Activated naive CD4-positive, alpha-beta T cell treated with anti-CD3 and anti-CD28 coated beads for 36 hours (primary cell): ENCODE data around the gene GRID1. TPM values are rescaled to one million over a fixed set of nuclear protein-coding genes. Genes with fewer than 3 reads are reported as not detected.
"Not testable (repeated sequence)": the region's sequence is repeated elsewhere in the genome, so short reads cannot be mapped to it uniquely, and the experiment has no call there.

Experiments used
- CTCF ChIA-PET: fragments of 350-600 bp; sonication (Branson Sonifier 250); formaldehyde crosslinking; loops from one replicate; lab custom pipeline; 2021; ENCODE audit warnings: antibody characterized with exemption; lab: Charles Lee
- DNase-seq: peaks from one replicate; pipeline ENCODE4 v3.0.0-alpha.2; 2020
- H3K27ac Mint-ChIP-seq: one replicate; pipeline ENCODE4 v1.8.0; 2021; ENCODE audit warnings: mild to moderate bottlenecking, mixed read lengths
- H3K27me3 Mint-ChIP-seq: one replicate; pipeline ENCODE4 v1.8.0; 2021; ENCODE audit warnings: low read depth, mixed read lengths
- H3K36me3 Mint-ChIP-seq: one replicate; pipeline ENCODE4 v1.8.0; 2021; ENCODE audit warnings: low read depth, mixed read lengths
- H3K4me1 Mint-ChIP-seq: one replicate; pipeline ENCODE4 v1.8.0; 2021; ENCODE audit warnings: low read depth, mixed read lengths
- H3K4me3 Mint-ChIP-seq: one replicate; pipeline ENCODE4 v1.8.0; 2021; ENCODE audit warnings: mild to moderate bottlenecking, moderate library complexity, mixed read lengths
- H3K9me3 Mint-ChIP-seq: one replicate; pipeline ENCODE4 v1.8.0; 2021; ENCODE audit warnings: mixed read lengths
- intact Hi-C: fragments of 100-400 bp; cut with micrococcal nuclease; formaldehyde crosslinking; loops from one replicate; pipeline ENCODE4 v1.15.1; 2023
- total RNA-seq, 2 experiments: library from RNA; stranded (reverse); gene quantifications; one replicate each; pipeline ENCODE4 v1.2.3, GENCODE V29; 2021

GRID1 gene
- total RNA-seq, 2 experiments from 2014 or later = not detected

GRCh38 chr10:86390337-86391120 is 23.9 kb upstream of the GRID1 start:
- intact Hi-C loops = no loop called here

GRCh38 chr10:86389441-86390193 is 23.0 kb upstream of the GRID1 start:
- no peak for DNase-seq
- CTCF ChIA-PET = interaction anchor here (0.6 to 1.1 kb wide), 2 partner anchors 11 to 289 kb away, joined by 3 read pairs; no protein-coding TSS in a partner anchor
- H3K27me3 Mint-ChIP-seq = peaks cover 25% of the 10 kb centered on the region
- H3K4me3 Mint-ChIP-seq = peak overlapping the region; percentile 72
- no peak overlapping the region for H3K27ac Mint-ChIP-seq
- intact Hi-C loops = loop anchor here (1.0 kb wide), 1 partner anchor 11 kb away; no protein-coding TSS in a partner anchor
- no peaks in the 10 kb centered on the region for H3K9me3 Mint-ChIP-seq
- H3K36me3 Mint-ChIP-seq = no peaks in the 10 kb centered on the region
- H3K4me1 Mint-ChIP-seq = peaks cover 7% of the 10 kb centered on the region

More at GRCh38 chr10:86390337-86391120, 23.9 kb upstream of the GRID1 start:
- no peak overlapping the region for H3K27ac Mint-ChIP-seq
- DNase-seq = no peak
- H3K27me3 Mint-ChIP-seq = peaks cover 25% of the 10 kb centered on the region
- H3K36me3 Mint-ChIP-seq = no peaks in the 10 kb centered on the region
- H3K4me3 Mint-ChIP-seq = no peak overlapping the region
- H3K4me1 Mint-ChIP-seq = peaks cover 7% of the 10 kb centered on the region
- no peaks in the 10 kb centered on the region for H3K9me3 Mint-ChIP-seq
- CTCF ChIA-PET = interaction anchor here (0.6 to 1.1 kb wide), 4 partner anchors 9 to 290 kb away, joined by 3 to 4 read pairs (median 3); no protein-coding TSS in a partner anchor

DNA sequence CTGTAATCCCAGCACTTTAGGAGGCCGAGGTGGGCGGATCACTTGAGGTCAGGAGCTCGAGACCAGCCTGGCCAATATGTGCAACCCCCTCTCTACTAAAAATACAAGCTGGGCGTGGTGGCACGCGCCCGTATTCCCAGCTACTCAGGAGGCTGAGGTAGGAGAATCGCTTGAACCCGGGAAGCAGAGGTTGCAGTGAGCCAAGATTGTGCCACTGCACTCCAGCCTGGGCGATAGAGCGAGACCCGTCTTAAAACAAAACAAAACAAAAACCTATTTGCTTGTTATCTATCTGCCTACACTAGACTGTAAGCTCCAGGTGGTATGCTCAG is 22.5 kb upstream of the GRID1 start:
- H3K27me3 Mint-ChIP-seq = peaks cover 25% of the 10 kb centered on the region
- not testable (repeated sequence) for H3K4me1 Mint-ChIP-seq, H3K9me3 Mint-ChIP-seq, H3K36me3 Mint-ChIP-seq, H3K27ac Mint-ChIP-seq, DNase-seq
- peak overlapping the region; percentile 72 for H3K4me3 Mint-ChIP-seq
- intact Hi-C loops = loop anchor here (1.0 kb wide), 1 partner anchor 11 kb away; no protein-coding TSS in a partner anchor
- CTCF ChIA-PET = interaction anchor here (1.1 kb wide), 1 partner anchor 10 kb away, joined by 3 read pairs; no protein-coding TSS in a partner anchor

GRCh38 chr10:86388119-86388704 is 21.6 kb upstream of the GRID1 start:
- no peak for DNase-seq
- CTCF ChIA-PET = interaction anchor here (1.1 to 1.5 kb wide), 2 partner anchors 10 to 12 kb away, joined by 3 to 5 read pairs; no protein-coding TSS in a partner anchor
- peaks cover 25% of the 10 kb centered on the region for H3K27me3 Mint-ChIP-seq
- peaks cover 3% of the 10 kb centered on the region for H3K4me1 Mint-ChIP-seq
- H3K36me3 Mint-ChIP-seq = no peaks in the 10 kb centered on the region
- intact Hi-C loops = no loop called here
- H3K4me3 Mint-ChIP-seq = no peak overlapping the region
- H3K9me3 Mint-ChIP-seq = no peaks in the 10 kb centered on the region
- H3K27ac Mint-ChIP-seq = no peak overlapping the region

GRCh38 chr10:86387178-86387794 is 20.7 kb upstream of the GRID1 start:
- intact Hi-C loops = no loop called here
- H3K4me1 Mint-ChIP-seq = peaks cover 3% of the 10 kb centered on the region
- peaks cover 25% of the 10 kb centered on the region for H3K27me3 Mint-ChIP-seq
- no peak for DNase-seq
- H3K9me3 Mint-ChIP-seq = no peaks in the 10 kb centered on the region
- H3K36me3 Mint-ChIP-seq = no peaks in the 10 kb centered on the region
- no peak overlapping the region for H3K4me3 Mint-ChIP-seq
- CTCF ChIA-PET = interaction anchor here (1.1 to 1.5 kb wide), 2 partner anchors 9 to 13 kb away, joined by 3 to 5 read pairs; no protein-coding TSS in a partner anchor
- no peak overlapping the region for H3K27ac Mint-ChIP-seq

DNA sequence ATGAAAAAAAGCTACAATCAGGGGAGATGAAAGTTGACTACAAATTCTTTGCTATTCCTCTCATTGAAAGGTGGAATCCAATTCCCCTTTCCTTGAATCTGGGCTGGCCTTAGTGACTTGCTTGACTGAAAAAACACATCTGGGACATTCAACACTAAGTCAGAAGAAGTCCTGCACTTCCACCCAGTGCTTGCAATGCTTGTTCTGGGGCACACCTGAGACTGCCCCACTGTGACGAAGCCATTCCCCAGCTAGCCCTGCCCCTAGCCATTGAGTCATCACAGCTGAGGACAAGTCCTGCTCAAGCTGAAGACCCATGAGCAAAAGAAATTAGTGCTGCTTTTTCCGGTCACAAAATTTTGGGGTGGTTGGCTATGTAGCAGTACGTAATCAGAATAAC is 19.2 kb upstream of the GRID1 start:
- CTCF ChIA-PET = interaction anchor here (0.6 to 1.4 kb wide), 4 partner anchors 8 to 104 kb away, joined by 3 to 5 read pairs (median 3); no protein-coding TSS in a partner anchor
- H3K27ac Mint-ChIP-seq = no peak overlapping the region

GRCh38 chr10:86377797-86378146 is 11.2 kb upstream of the GRID1 start:
- Mint-ChIP-seq H3K4me1 (peaks cover 2% of the 10 kb centered on the region), H3K27me3 (peaks cover 23% of the 10 kb centered on the region), H3K36me3 (no peaks in the 10 kb centered on the region), H3K27ac (no peak overlapping the region), H3K9me3 (no peaks in the 10 kb centered on the region), H3K4me3 (no peak overlapping the region)
- intact Hi-C loops = loop anchor here (1.0 to 5.0 kb wide), 8 partner anchors 115 to 1837 kb away; no protein-coding TSS in a partner anchor
- CTCF ChIA-PET = interaction anchor here (0.8 to 1.2 kb wide), 3 partner anchors 8 to 36 kb away, joined by 3 read pairs; no protein-coding TSS in a partner anchor
- DNase-seq = no peak

More for the DNA sequence above, 19.2 kb upstream of the GRID1 start:
- H3K4me1 Mint-ChIP-seq = peaks cover 3% of the 10 kb centered on the region
- peaks cover 30% of the 10 kb centered on the region for H3K27me3 Mint-ChIP-seq
- no peaks in the 10 kb centered on the region for H3K9me3 Mint-ChIP-seq
- H3K36me3 Mint-ChIP-seq = no peaks in the 10 kb centered on the region
- H3K4me3 Mint-ChIP-seq = no peak overlapping the region
- intact Hi-C loops = no loop called here
- DNase-seq = no peak

DNA sequence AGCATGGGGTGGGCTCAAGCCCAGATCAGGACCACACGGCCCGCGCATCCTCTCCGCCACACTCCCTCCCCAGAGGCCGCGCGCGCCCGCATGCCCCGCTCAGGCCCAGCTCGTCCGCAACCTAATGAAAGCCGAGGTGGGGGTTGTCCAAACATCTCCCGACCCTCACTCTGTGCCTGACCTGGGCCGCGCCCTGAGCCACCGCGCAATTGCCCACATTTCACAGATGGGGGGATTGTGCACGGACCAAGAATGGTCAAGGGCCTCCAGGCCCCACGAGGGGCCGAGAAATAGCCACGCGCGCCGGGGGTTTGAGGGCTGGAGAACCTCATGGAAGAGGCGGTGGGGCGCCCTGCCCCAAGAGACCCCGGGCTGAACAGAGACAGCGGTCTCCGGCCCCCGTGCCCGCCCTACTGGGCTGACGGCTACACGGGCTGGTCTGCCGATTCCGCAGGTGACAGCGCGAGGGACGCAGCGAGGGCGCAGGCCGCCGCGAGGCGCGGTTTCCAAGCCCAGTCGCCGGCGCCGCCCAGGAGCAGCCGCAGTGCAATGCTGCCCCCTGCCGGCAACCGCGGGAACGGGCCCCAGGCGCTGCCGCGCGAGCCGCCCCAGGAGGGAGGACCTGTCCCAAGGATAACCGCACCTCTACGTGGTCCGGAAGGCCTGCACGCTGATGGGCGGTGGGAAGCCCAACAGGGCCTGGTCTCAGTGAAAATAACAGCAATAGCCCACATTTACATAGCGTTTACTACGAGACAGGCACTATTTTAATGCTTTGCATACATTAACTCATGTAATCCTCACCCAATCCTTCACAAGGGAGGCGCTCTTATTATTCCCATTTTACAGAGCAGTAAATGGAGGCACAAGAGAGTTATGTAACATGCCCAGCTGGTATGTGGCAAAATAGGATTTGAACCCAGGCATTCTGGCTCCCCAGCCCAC is 10.5 kb upstream of the GRID1 start:
- Mint-ChIP-seq H3K4me1 (peaks cover 2% of the 10 kb centered on the region), H3K9me3 (no peaks in the 10 kb centered on the region), H3K27me3 (peaks cover 23% of the 10 kb centered on the region), H3K36me3 (no peaks in the 10 kb centered on the region), H3K27ac (no peak overlapping the region), H3K4me3 (no peak overlapping the region)
- DNase-seq = peak; percentile 81
- CTCF ChIA-PET = interaction anchor here (0.6 to 1.8 kb wide), 5 partner anchors 9 to 193 kb away, joined by 3 to 5 read pairs (median 5); no protein-coding TSS in a partner anchor
- intact Hi-C loops = loop anchor here (1.0 to 5.0 kb wide), 8 partner anchors 115 to 1837 kb away; no protein-coding TSS in a partner anchor

- Mint-ChIP-seq H3K27ac (no peak overlapping the region), H3K9me3 (no peaks in the 10 kb centered on the region), H3K27me3 (peaks cover 22% of the 10 kb centered on the region), H3K4me1 (peaks cover 2% of the 10 kb centered on the region), H3K36me3 (no peaks in the 10 kb centered on the region), H3K4me3 (no peak overlapping the region)
- no peak for DNase-seq
- CTCF ChIA-PET = interaction anchor here (0.6 to 1.8 kb wide), 3 partner anchors 12 to 193 kb away, joined by 5 read pairs; no protein-coding TSS in a partner anchor
- intact Hi-C loops = loop anchor here (2.0 to 5.0 kb wide), 4 partner anchors 219 to 829 kb away; no protein-coding TSS in a partner anchor
These were observed 9.8 kb upstream of the GRID1 start for GRCh38 chr10:86376403-86376802.

GRCh38 chr10:86375204-86375603 is 8.6 kb upstream of the GRID1 start:
- Mint-ChIP-seq H3K27ac (no peak overlapping the region), H3K4me3 (no peak overlapping the region), H3K9me3 (no peaks in the 10 kb centered on the region), H3K27me3 (peaks cover 21% of the 10 kb centered on the region), H3K36me3 (no peaks in the 10 kb centered on the region), H3K4me1 (peaks cover 2% of the 10 kb centered on the region)
- intact Hi-C loops = loop anchor here (5.0 kb wide), 2 partner anchors 218 to 828 kb away; no protein-coding TSS in a partner anchor
- CTCF ChIA-PET = interaction anchor here (0.8 kb wide), 1 partner anchor 16 kb away, joined by 3 read pairs; no protein-coding TSS in a partner anchor
- no peak for DNase-seq
